HUES64 (cell line): Measurements from ENCODE around the gene NPAS2.

Experiments
- H3K27ac ChIP-seq: 2 replicates; pipeline ENCODE4 v1.7.0; 2013; ENCODE audit warnings: low read depth, low read length, inconsistent platforms
- H3K27me3 ChIP-seq: 2 replicates; pipeline ENCODE4 v1.6.1; 2013; ENCODE audit warnings: mild to moderate bottlenecking, low read length; ENCODE audit not compliant: insufficient read depth
- H3K36me3 ChIP-seq: 2 replicates; pipeline ENCODE4 v1.6.1; 2013; ENCODE audit warnings: mild to moderate bottlenecking, low read length; ENCODE audit not compliant: insufficient read depth
- H3K4me1 ChIP-seq: 2 replicates; pipeline ENCODE4 v1.6.1; 2013; ENCODE audit warnings: mild to moderate bottlenecking, low read length, moderate library complexity; ENCODE audit not compliant: insufficient read depth
- H3K4me3 ChIP-seq: 2 replicates; pipeline ENCODE4 v1.5.1; 2013; ENCODE audit warnings: mild to moderate bottlenecking, low read length, moderate library complexity
- H3K9ac ChIP-seq: 2 replicates; pipeline ENCODE4 v1.6.1; 2013; ENCODE audit warnings: mild to moderate bottlenecking, low read depth, low read length
- H3K9me3 ChIP-seq: 2 replicates; pipeline ENCODE4 v1.6.1; 2013; ENCODE audit warnings: low read depth, low read length; ENCODE audit not compliant: insufficient read depth
- WGBS: fragments of 150-250, 120-280 bp; methylation state at CpG from one replicate; pipeline ENCODE4 v1.1.7; 2013; ENCODE audit warnings: missing lambda C conversion rate; 5-methylcytosine and 5-hydroxymethylcytosine counted together

The NPAS2 gene

GRCh38 chr2:100887713-100888495, 68.0 kb downstream of the NPAS2 start:
- no peak overlapping the region for H3K9ac ChIP-seq
- no peak overlapping the region for H3K27ac ChIP-seq
- no peaks in the 10 kb centered on the region for H3K27me3 ChIP-seq
- H3K36me3 ChIP-seq: no peaks in the 10 kb centered on the region
- no peak overlapping the region for H3K4me3 ChIP-seq
- 94% methylated on average over 14 of the region's 14 CpGs for WGBS
- no peaks in the 10 kb centered on the region for H3K9me3 ChIP-seq
- H3K4me1 ChIP-seq: peaks cover 34% of the 10 kb centered on the region

GRCh38 chr2:100888601-100889000, 68.7 kb downstream of the NPAS2 start:
- H3K4me3 ChIP-seq: no peak overlapping the region
- H3K4me1 ChIP-seq: peaks cover 34% of the 10 kb centered on the region
- WGBS: 99% methylated on average over 3 of the region's 3 CpGs
- no peaks in the 10 kb centered on the region for H3K36me3 ChIP-seq
- no peaks in the 10 kb centered on the region for H3K9me3 ChIP-seq
- H3K9ac ChIP-seq: no peak overlapping the region
- no peaks in the 10 kb centered on the region for H3K27me3 ChIP-seq
- no peak overlapping the region for H3K27ac ChIP-seq

GRCh38 chr2:100889286-100889685, 69.3 kb downstream of the NPAS2 start:
- H3K4me1 ChIP-seq: peaks cover 37% of the 10 kb centered on the region
- no peaks in the 10 kb centered on the region for H3K27me3 ChIP-seq
- no peak overlapping the region for H3K9ac ChIP-seq
- H3K27ac ChIP-seq: no peak overlapping the region
- no peaks in the 10 kb centered on the region for H3K9me3 ChIP-seq
- no peaks in the 10 kb centered on the region for H3K36me3 ChIP-seq
- 83% methylated on average over 5 of the region's 6 CpGs for WGBS
- H3K4me3 ChIP-seq: no peak overlapping the region

- Histone ChIP-seq H3K9ac (no peak overlapping the region), H3K27ac (no peak overlapping the region), H3K4me3 (no peak overlapping the region), H3K27me3 (no peaks in the 10 kb centered on the region), H3K36me3 (no peaks in the 10 kb centered on the region), H3K9me3 (no peaks in the 10 kb centered on the region), H3K4me1 (peaks cover 18% of the 10 kb centered on the region)
- WGBS: 87% methylated on average over 16 of the region's 16 CpGs
These were observed 72.1 kb downstream of the NPAS2 start for GRCh38 chr2:100891906-100892642.

GRCh38 chr2:100893392-100894104, 73.6 kb downstream of the NPAS2 start:
- H3K27me3 ChIP-seq: no peaks in the 10 kb centered on the region
- H3K9ac ChIP-seq: no peak overlapping the region
- H3K36me3 ChIP-seq: no peaks in the 10 kb centered on the region
- H3K4me3 ChIP-seq: no peak overlapping the region
- 92% methylated on average over 6 of the region's 6 CpGs for WGBS
- H3K9me3 ChIP-seq: no peaks in the 10 kb centered on the region
- no peak overlapping the region for H3K27ac ChIP-seq
- peaks cover 11% of the 10 kb centered on the region for H3K4me1 ChIP-seq

- Histone ChIP-seq H3K27me3 (no peaks in the 10 kb centered on the region), H3K4me1 (peaks cover 10% of the 10 kb centered on the region), H3K9ac (no peak overlapping the region), H3K4me3 (no peak overlapping the region), H3K9me3 (no peaks in the 10 kb centered on the region), H3K36me3 (no peaks in the 10 kb centered on the region), H3K27ac (no peak overlapping the region)
- 87% methylated on average over 5 of the region's 5 CpGs for WGBS
These were observed 74.3 kb downstream of the NPAS2 start for GRCh38 chr2:100894105-100894795.

- Histone ChIP-seq H3K27ac (no peak overlapping the region), H3K4me1 (peaks cover 7% of the 10 kb centered on the region), H3K27me3 (no peaks in the 10 kb centered on the region), H3K9me3 (no peaks in the 10 kb centered on the region), H3K4me3 (no peak overlapping the region), H3K36me3 (no peaks in the 10 kb centered on the region), H3K9ac (no peak overlapping the region)
- 93% methylated on average over 4 of the region's 4 CpGs for WGBS
These were observed 74.8 kb downstream of the NPAS2 start for GRCh38 chr2:100894796-100895156.

- no peak overlapping the region for H3K9ac ChIP-seq
- H3K36me3 ChIP-seq: no peaks in the 10 kb centered on the region
- H3K27ac ChIP-seq: no peak overlapping the region
- no peaks in the 10 kb centered on the region for H3K27me3 ChIP-seq
- H3K9me3 ChIP-seq: no peaks in the 10 kb centered on the region
- H3K4me3 ChIP-seq: no peak overlapping the region
- WGBS: 93% methylated on average over 3 of the region's 3 CpGs
- peaks cover 7% of the 10 kb centered on the region for H3K4me1 ChIP-seq
These were observed 75.5 kb downstream of the NPAS2 start for GRCh38 chr2:100895402-100895801.

GRCh38 chr2:100895934-100896685, 76.2 kb downstream of the NPAS2 start:
- Histone ChIP-seq H3K27ac (no peak overlapping the region), H3K4me1 (peaks cover 7% of the 10 kb centered on the region), H3K9ac (no peak overlapping the region), H3K4me3 (no peak overlapping the region), H3K9me3 (no peaks in the 10 kb centered on the region), H3K27me3 (no peaks in the 10 kb centered on the region), H3K36me3 (no peaks in the 10 kb centered on the region)
- 84% methylated on average over 3 of the region's 3 CpGs for WGBS

- no peak overlapping the region for H3K9ac ChIP-seq
- H3K36me3 ChIP-seq: no peaks in the 10 kb centered on the region
- no peak overlapping the region for H3K4me3 ChIP-seq
- H3K9me3 ChIP-seq: no peaks in the 10 kb centered on the region
- H3K27ac ChIP-seq: no peak overlapping the region
- no peaks in the 10 kb centered on the region for H3K27me3 ChIP-seq
- 95% methylated on average over 7 of the region's 8 CpGs for WGBS
- peaks cover 3% of the 10 kb centered on the region for H3K4me1 ChIP-seq
These were observed 78.2 kb downstream of the NPAS2 start for GRCh38 chr2:100898035-100898665.
